Keratinocyte (primary cell): ENCODE data around the gene RNF8. TPM values are rescaled to one million over a fixed set of nuclear protein-coding genes. Genes with fewer than 3 reads are reported as not detected.

Experiments
- DNase-seq: peaks from one replicate; pipeline ENCODE4 v3.0.0-alpha.2; 2011; ENCODE audit warnings: low read depth, missing footprints, low spot score
- FAIRE-seq: peaks from 2 replicates; lab custom pipeline; 2011; peaks lifted over from hg19 to GRCh38; lab: Jason Lieb, UNC
- H2AFZ ChIP-seq: 2 replicates; pipeline ENCODE4 v1.6.0; 2012; ENCODE audit warnings: low read length, control low read depth, inconsistent platforms; ENCODE audit not compliant: control insufficient read depth
- H3K27ac ChIP-seq: 2 replicates; pipeline ENCODE4 v1.5.1; 2011; ENCODE audit warnings: low read length; ENCODE audit not compliant: control insufficient read depth, insufficient read depth
- H3K27me3 ChIP-seq: 3 replicates; pipeline ENCODE4 v1.6.0; 2011; ENCODE audit warnings: low read length; ENCODE audit not compliant: control insufficient read depth, insufficient read depth; ENCODE audit errors: extremely low read depth
- H3K36me3 ChIP-seq, 2 experiments: 2 replicates in 1 of 2; 3 replicates in 1 of 2; pipeline ENCODE4 v1.5.1; 2011; ENCODE audit warnings: low read length in 2 of 2, mild to moderate bottlenecking in 1 of 2; ENCODE audit not compliant: control insufficient read depth in 2 of 2, insufficient read depth in 2 of 2; ENCODE audit errors: extremely low read depth in 1 of 2
- H3K4me1 ChIP-seq: 3 replicates; pipeline ENCODE4 v1.5.1; 2011; ENCODE audit warnings: low read length; ENCODE audit not compliant: control insufficient read depth, insufficient read depth; ENCODE audit errors: extremely low read depth
- H3K4me2 ChIP-seq: 3 replicates; pipeline ENCODE4 v1.6.0; 2011; ENCODE audit warnings: low read depth, low read length; ENCODE audit not compliant: control insufficient read depth, insufficient read depth; ENCODE audit errors: extremely low read depth
- H3K4me3 ChIP-seq, 3 experiments: fragments of 200-600 bp in 1 of 3; sonication (generic) in 1 of 3; 2 replicates in 2 of 3; 3 replicates in 1 of 3; pipeline ENCODE4 v1.5.1; 2011 to 2016; ENCODE audit warnings: low read length in 3 of 3, mild to moderate bottlenecking in 3 of 3, control low read depth in 2 of 3, inconsistent platforms in 1 of 3, low read depth in 1 of 3, mixed read lengths in 1 of 3, mixed run types in 1 of 3, moderate library complexity in 1 of 3; ENCODE audit not compliant: control insufficient read depth in 2 of 3, insufficient read depth in 2 of 3; ENCODE audit errors: extremely low read depth in 1 of 3
- H3K79me2 ChIP-seq: 2 replicates; pipeline ENCODE4 v1.6.0; 2012; ENCODE audit warnings: low read length; ENCODE audit not compliant: control insufficient read depth, insufficient read depth
- H3K9ac ChIP-seq: 3 replicates; pipeline ENCODE4 v1.6.0; 2011; ENCODE audit warnings: low read length; ENCODE audit not compliant: control insufficient read depth, insufficient read depth; ENCODE audit errors: extremely low read depth
- H3K9me1 ChIP-seq: 3 replicates; pipeline ENCODE4 v1.6.0; 2011; ENCODE audit warnings: low read length; ENCODE audit not compliant: control insufficient read depth, insufficient read depth; ENCODE audit errors: extremely low read depth
- H3K9me3 ChIP-seq: 2 replicates; pipeline ENCODE4 v1.5.1; 2012; ENCODE audit warnings: low read depth, low read length; ENCODE audit not compliant: control insufficient read depth
- H4K20me1 ChIP-seq: 3 replicates; pipeline ENCODE4 v1.6.0; 2011; ENCODE audit warnings: low read length; ENCODE audit not compliant: control insufficient read depth, insufficient read depth; ENCODE audit errors: extremely low read depth
- EZH2 ChIP-seq: IDR thresholded peaks from one replicate; pipeline ENCODE4 v1.6.1; 2012; ENCODE audit warnings: inconsistent platforms, mild to moderate bottlenecking, low read length, moderate library complexity
- dilution Hi-C: fragments of 300-500 bp; cut with MboI; formaldehyde crosslinking; loops from one replicate; pipeline ENCODE4 v1.7.0; 2020; ENCODE audit warnings: low sequenced_read_pairs; ENCODE audit not compliant: extremely low pct_ligation_motif_present
- polyA plus RNA-seq, 5 experiments: library from polyadenylated mRNA; depleted of rRNA in 3 of 5; stranded (reverse) in 3 of 5; stranded (forward) in 1 of 5; unstranded in 1 of 5; fragments of >200 nt; gene quantifications; 1 replicate in 1 of 5; 2 replicates in 3 of 5; 3 replicates in 1 of 5; pipeline versions ENCODE4 v1.2.1 to v1.2.3, GENCODE V29; 2011 to 2012; ENCODE audit warnings: missing spikeins in 2 of 5, low read depth in 1 of 5, low replicate concordance in 1 of 5
- TF ChIP-seq, protein P1 (sequence below), 3 experiments: IDR thresholded peaks in 1 of 3; conservative IDR thresholded peaks in 1 of 3; optimal IDR thresholded peaks in 1 of 3; 2 replicates in 2 of 3; 3 replicates in 1 of 3; pipeline versions ENCODE3 to v1.5.1; 2011; ENCODE audit warnings: low read length in 3 of 3, mild to moderate bottlenecking in 3 of 3, moderate library complexity in 2 of 3, control low read depth in 1 of 3, inconsistent platforms in 1 of 3; ENCODE audit not compliant: insufficient read depth in 2 of 3; ENCODE audit errors: extremely low read depth in 1 of 3

The RNF8 gene
- polyA plus RNA-seq, 1 donor (not counting 4 experiments of a cell fraction or from before 2014, with no cell fraction given) = 34.5 TPM

DNA sequence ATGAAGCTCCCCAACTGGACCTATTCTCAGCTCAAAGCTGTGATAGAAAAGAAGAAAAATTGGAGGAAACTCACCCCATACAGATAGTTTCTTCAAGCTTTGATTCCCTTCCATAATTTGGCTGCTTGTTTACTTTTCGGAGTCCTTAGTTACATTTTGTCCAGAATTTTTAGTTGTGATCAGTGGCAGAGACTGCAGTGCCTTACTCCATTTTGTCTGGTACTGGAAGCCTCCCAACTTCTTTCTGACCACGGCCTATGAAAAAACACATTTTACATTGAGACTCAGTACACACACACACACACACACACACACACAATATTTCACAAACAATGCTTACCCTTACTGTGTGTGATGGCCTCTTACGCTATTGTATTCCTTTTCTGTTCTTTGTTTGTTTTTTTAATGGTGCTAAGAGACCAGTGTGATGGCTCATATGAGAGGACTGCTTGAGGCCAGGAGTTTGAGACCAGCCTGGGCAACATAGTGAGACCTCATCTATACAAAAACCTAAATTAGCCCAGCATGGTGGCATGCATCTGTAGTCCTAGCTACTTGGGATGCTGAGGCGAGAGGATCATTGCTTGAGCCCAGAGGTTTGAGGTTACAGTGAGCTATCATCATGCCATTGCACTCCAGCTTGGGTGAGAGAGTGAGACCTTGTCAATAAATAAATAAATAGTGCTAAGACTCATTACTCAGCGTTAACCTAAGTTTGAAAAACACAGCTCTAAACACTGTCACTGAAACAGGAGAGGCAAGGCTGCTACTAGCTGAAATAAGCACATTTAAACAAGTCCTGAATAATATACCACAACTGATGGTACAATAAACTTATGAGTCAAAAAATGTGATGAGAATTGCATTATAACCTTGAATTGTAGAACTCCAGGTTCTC is 13.8 kb upstream of the RNF8 start:
- Histone ChIP-seq H3K4me2 (no peak overlapping the region), H3K27me3 (no peaks in the 10 kb centered on the region), H3K4me1 (no peaks in the 10 kb centered on the region), H3K79me2 (no peaks in the 10 kb centered on the region), H4K20me1 (no peaks in the 10 kb centered on the region), H3K4me3 (no peak overlapping the region), H3K27ac (no peak overlapping the region), H2AFZ (no peak overlapping the region), H3K9me1 (no peaks in the 10 kb centered on the region), H3K36me3 (no peaks in the 10 kb centered on the region), H3K9ac (no peak overlapping the region), H3K9me3 (no peaks in the 10 kb centered on the region)
- FAIRE-seq (no peak), DNase-seq (no peak)
- no peak for TF ChIP-seq EZH2
- TF ChIP-seq, protein P1, sequence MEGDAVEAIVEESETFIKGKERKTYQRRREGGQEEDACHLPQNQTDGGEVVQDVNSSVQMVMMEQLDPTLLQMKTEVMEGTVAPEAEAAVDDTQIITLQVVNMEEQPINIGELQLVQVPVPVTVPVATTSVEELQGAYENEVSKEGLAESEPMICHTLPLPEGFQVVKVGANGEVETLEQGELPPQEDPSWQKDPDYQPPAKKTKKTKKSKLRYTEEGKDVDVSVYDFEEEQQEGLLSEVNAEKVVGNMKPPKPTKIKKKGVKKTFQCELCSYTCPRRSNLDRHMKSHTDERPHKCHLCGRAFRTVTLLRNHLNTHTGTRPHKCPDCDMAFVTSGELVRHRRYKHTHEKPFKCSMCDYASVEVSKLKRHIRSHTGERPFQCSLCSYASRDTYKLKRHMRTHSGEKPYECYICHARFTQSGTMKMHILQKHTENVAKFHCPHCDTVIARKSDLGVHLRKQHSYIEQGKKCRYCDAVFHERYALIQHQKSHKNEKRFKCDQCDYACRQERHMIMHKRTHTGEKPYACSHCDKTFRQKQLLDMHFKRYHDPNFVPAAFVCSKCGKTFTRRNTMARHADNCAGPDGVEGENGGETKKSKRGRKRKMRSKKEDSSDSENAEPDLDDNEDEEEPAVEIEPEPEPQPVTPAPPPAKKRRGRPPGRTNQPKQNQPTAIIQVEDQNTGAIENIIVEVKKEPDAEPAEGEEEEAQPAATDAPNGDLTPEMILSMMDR (optimal IDR thresholded peaks at IDR 0.05 in 1 of 3, IDR thresholded peaks at IDR 0.05 in 1 of 3, conservative IDR thresholded peaks at IDR 0.05 in 1 of 3; ENCODE audit: extremely low read depth in 1 of 3, insufficient read depth in 2 of 3, low read length in 3 of 3) = no peak
- dilution Hi-C loops = no loop called here

DNA sequence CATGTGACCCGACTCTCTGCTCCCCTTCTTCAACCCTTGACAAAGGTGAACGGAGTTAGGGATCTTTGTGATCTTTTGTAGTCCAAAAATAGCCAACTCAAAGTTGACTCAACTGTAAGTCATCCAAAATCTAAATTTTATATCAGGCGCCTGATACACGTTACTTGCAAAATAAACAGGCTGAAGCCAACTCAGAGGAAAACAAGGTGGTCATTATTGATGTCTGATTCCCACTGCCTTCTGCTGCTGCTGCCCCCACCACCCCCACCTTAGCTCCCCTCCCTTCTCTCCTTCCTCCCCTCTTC is 13.2 kb upstream of the RNF8 start:
- H3K9me3 ChIP-seq = no peaks in the 10 kb centered on the region
- H4K20me1 ChIP-seq = no peaks in the 10 kb centered on the region
- no peak overlapping the region for H2AFZ ChIP-seq
- TF ChIP-seq, protein P1 (optimal IDR thresholded peaks at IDR 0.05 in 1 of 3, IDR thresholded peaks at IDR 0.05 in 1 of 3, conservative IDR thresholded peaks at IDR 0.05 in 1 of 3; ENCODE audit: extremely low read depth in 1 of 3, insufficient read depth in 2 of 3, low read length in 3 of 3) = no peak
- TF ChIP-seq EZH2 = no peak
- no peaks in the 10 kb centered on the region for H3K79me2 ChIP-seq
- no peak overlapping the region for H3K27ac ChIP-seq
- H3K27me3 ChIP-seq = no peaks in the 10 kb centered on the region
- no peak overlapping the region for H3K4me3 ChIP-seq
- H3K4me1 ChIP-seq = no peaks in the 10 kb centered on the region
- no peaks in the 10 kb centered on the region for H3K9me1 ChIP-seq
- no peaks in the 10 kb centered on the region for H3K36me3 ChIP-seq
- H3K9ac ChIP-seq = no peak overlapping the region
- FAIRE-seq (no peak), DNase-seq (no peak)
- dilution Hi-C loops = no loop called here
- H3K4me2 ChIP-seq = no peak overlapping the region
